Measurements from ENCODE around the gene PROCR. TPM values are rescaled to one million over a fixed set of nuclear protein-coding genes. Genes with fewer than 3 reads are reported as not detected.
A peak's percentile ranks its signal among the peaks of the same experiment; 100 is the strongest.

The PROCR gene
- polyA plus RNA-seq (2012; ENCODE audit: insufficient read depth, insufficient read length, low read depth) = 13.2 TPM

- no peak for TF ChIP-seq CTCF (IDR thresholded peaks at IDR 0.05; ENCODE audit: low read depth, low read length)
- Histone ChIP-seq H3K4me1 (no peaks in the 10 kb centered on the region; the same call in none of the 2 replicates), H3K4me3 (ENCODE audit: low read depth, low read length) (peak within 1 kb of the TSS; percentile 47), H3K9me3 (no peaks in the 10 kb centered on the region), H3K27me3 (no peaks in the 10 kb centered on the region), H3K36me3 (no peaks in the 10 kb centered on the region)
- DNase-seq = peak; percentile 34
Observed at GRCh38 chr20:35171753-35172433, at the start of gene PROCR. PROCR (plus strand) TSS chr20:35172072; CDS start chr20:35172155, 83 bp downstream.

GRCh38 chr20:35122756-35123405 is 49.0 kb upstream of the PROCR start:
- H3K4me1 ChIP-seq = no peaks in the 10 kb centered on the region
- H3K27me3 ChIP-seq = no peaks in the 10 kb centered on the region
- DNase-seq = no peak
- H3K36me3 ChIP-seq = peaks cover 6% of the 10 kb centered on the region; the same call in 1 of the 2 replicates
- H3K4me3 ChIP-seq (ENCODE audit: low read depth, low read length) = no peak overlapping the region
- no peaks in the 10 kb centered on the region for H3K9me3 ChIP-seq
- TF ChIP-seq CTCF (IDR thresholded peaks at IDR 0.05; ENCODE audit: low read depth, low read length) = no peak

- Histone ChIP-seq H3K4me1 (no peaks in the 10 kb centered on the region), H3K36me3 (peaks cover 6% of the 10 kb centered on the region; the same call in 1 of the 2 replicates), H3K27me3 (no peaks in the 10 kb centered on the region), H3K9me3 (no peaks in the 10 kb centered on the region), H3K4me3 (ENCODE audit: low read depth, low read length) (no peak overlapping the region)
- no peak for TF ChIP-seq CTCF (IDR thresholded peaks at IDR 0.05; ENCODE audit: low read depth, low read length)
- DNase-seq = no peak
Observed at GRCh38 chr20:35125753-35126152, 46.1 kb upstream of the PROCR start.

GRCh38 chr20:35129647-35130069 is 42.2 kb upstream of the PROCR start:
- Histone ChIP-seq H3K9me3 (no peaks in the 10 kb centered on the region), H3K4me1 (no peaks in the 10 kb centered on the region; the same call in 1 of the 2 replicates), H3K36me3 (no peaks in the 10 kb centered on the region; the same call in 1 of the 2 replicates), H3K27me3 (no peaks in the 10 kb centered on the region), H3K4me3 (ENCODE audit: low read depth, low read length) (no peak overlapping the region)
- no peak for DNase-seq
- no peak for TF ChIP-seq CTCF (IDR thresholded peaks at IDR 0.05; ENCODE audit: low read depth, low read length)

- no peak for TF ChIP-seq CTCF (IDR thresholded peaks at IDR 0.05; ENCODE audit: low read depth, low read length)
Observed at GRCh38 chr20:35131934-35132333, 39.9 kb upstream of the PROCR start.

GRCh38 chr20:35133031-35133430 is 38.8 kb upstream of the PROCR start:
- no peaks in the 10 kb centered on the region; the same call in 1 of the 2 replicates for H3K4me1 ChIP-seq
- no peak for DNase-seq
- H3K9me3 ChIP-seq = no peaks in the 10 kb centered on the region
- H3K4me3 ChIP-seq (ENCODE audit: low read depth, low read length) = no peak overlapping the region
- H3K36me3 ChIP-seq = no peaks in the 10 kb centered on the region; the same call in 1 of the 2 replicates
- TF ChIP-seq CTCF (IDR thresholded peaks at IDR 0.05; ENCODE audit: low read depth, low read length) = no peak
- no peaks in the 10 kb centered on the region for H3K27me3 ChIP-seq

More at GRCh38 chr20:35131934-35132333, 39.9 kb upstream of the PROCR start:
- no peaks in the 10 kb centered on the region; the same call in 1 of the 2 replicates for H3K4me1 ChIP-seq
- H3K9me3 ChIP-seq = no peaks in the 10 kb centered on the region
- H3K36me3 ChIP-seq = no peaks in the 10 kb centered on the region; the same call in 1 of the 2 replicates
- H3K4me3 ChIP-seq (ENCODE audit: low read depth, low read length) = no peak overlapping the region
- no peak for DNase-seq
- H3K27me3 ChIP-seq = no peaks in the 10 kb centered on the region

All from BE2C (cell line).